Mucosa of stomach (tissue), 1 donor: Measurements from ENCODE around the gene SKP1.
"Not testable (repeated sequence)": the region's sequence is repeated elsewhere in the genome, so short reads cannot be mapped to it uniquely, and the experiment has no call there.

ENCODE experiments used
- H3K27me3 ChIP-seq: one replicate; pipeline ENCODE4 v1.7.0; 2013; ENCODE audit warnings: mild to moderate bottlenecking, low read length; ENCODE audit not compliant: control insufficient read depth, insufficient read depth
- H3K36me3 ChIP-seq: one replicate; pipeline ENCODE4 v1.7.0; 2013; ENCODE audit warnings: low read length; ENCODE audit not compliant: control insufficient read depth, insufficient read depth
- H3K4me1 ChIP-seq: one replicate; pipeline ENCODE4 v1.7.0; 2013; ENCODE audit warnings: mild to moderate bottlenecking, low read length; ENCODE audit not compliant: control insufficient read depth, insufficient read depth
- H3K4me3 ChIP-seq: one replicate; pipeline ENCODE4 v1.7.0; 2013; ENCODE audit warnings: low read length
- H3K9ac ChIP-seq: one replicate; pipeline ENCODE4 v1.7.0; 2013; ENCODE audit warnings: mild to moderate bottlenecking, low read length, moderate library complexity
- H3K9me3 ChIP-seq: one replicate; pipeline ENCODE4 v1.7.0; 2013; ENCODE audit warnings: mild to moderate bottlenecking, low read length, moderate library complexity; ENCODE audit not compliant: control insufficient read depth
- donor health status: Pancreatic carcinoma.

SKP1 gene

GRCh38 chr5:134176511-134177368, at the start of gene SKP1:
SKP1 (minus strand) TSS chr5:134176950; CDS start chr5:134174022, 2,928 bp downstream.
- Histone ChIP-seq H3K27me3 (no peaks in the 10 kb centered on the region), H3K4me3 (peak within 1 kb of the TSS; percentile 34), H3K4me1 (peaks cover 22% of the 10 kb centered on the region), H3K9me3 (no peaks in the 10 kb centered on the region), H3K9ac (peak within 1 kb of the TSS; percentile 98), H3K36me3 (no peaks in the 10 kb centered on the region)

- H3K27me3 ChIP-seq: no peaks in the 10 kb centered on the region
- no peaks in the 10 kb centered on the region for H3K9me3 ChIP-seq
- H3K9ac ChIP-seq: peak within 1 kb of the TSS; percentile 99
- H3K4me1 ChIP-seq: peaks cover 28% of the 10 kb centered on the region
- no peaks in the 10 kb centered on the region for H3K36me3 ChIP-seq
- peak within 1 kb of the TSS; percentile 94 for H3K4me3 ChIP-seq
These were observed 49.2 kb upstream of the SKP1 start, which contains the start of gene PPP2CA for GRCh38 chr5:134225780-134226440. PPP2CA (minus strand) TSS chr5:134226073; CDS start chr5:134225861, 212 bp downstream.

- H3K9ac ChIP-seq: peak overlapping the region; percentile 99
- no peaks in the 10 kb centered on the region for H3K9me3 ChIP-seq
- peak overlapping the region; percentile 94 for H3K4me3 ChIP-seq
- no peaks in the 10 kb centered on the region for H3K27me3 ChIP-seq
- no peaks in the 10 kb centered on the region for H3K36me3 ChIP-seq
- H3K4me1 ChIP-seq: peaks cover 28% of the 10 kb centered on the region
These were observed 48.4 kb upstream of the SKP1 start for GRCh38 chr5:134224888-134225779.

- H3K27me3 ChIP-seq: no peaks in the 10 kb centered on the region
- H3K4me3 ChIP-seq: peak overlapping the region; percentile 94
- H3K4me1 ChIP-seq: peaks cover 28% of the 10 kb centered on the region
- H3K9ac ChIP-seq: peak overlapping the region; percentile 3
- no peaks in the 10 kb centered on the region for H3K36me3 ChIP-seq
- H3K9me3 ChIP-seq: no peaks in the 10 kb centered on the region
These were observed 46.9 kb upstream of the SKP1 start for GRCh38 chr5:134223406-134224248.

GRCh38 chr5:134221690-134222089, 44.9 kb upstream of the SKP1 start:
- not testable (repeated sequence) for H3K4me3 ChIP-seq, H3K9ac ChIP-seq, H3K9me3 ChIP-seq, H3K36me3 ChIP-seq, H3K27me3 ChIP-seq
- peaks cover 16% of the 10 kb centered on the region for H3K4me1 ChIP-seq

GRCh38 chr5:134215757-134216156, 39.0 kb upstream of the SKP1 start:
- Histone ChIP-seq H3K27me3 (no peaks in the 10 kb centered on the region), H3K4me1 (peaks cover 4% of the 10 kb centered on the region), H3K4me3 (no peak overlapping the region), H3K36me3 (no peaks in the 10 kb centered on the region), H3K9ac (no peak overlapping the region), H3K9me3 (no peaks in the 10 kb centered on the region)

- not testable (repeated sequence) for H3K9me3 ChIP-seq, H3K27me3 ChIP-seq, H3K4me3 ChIP-seq, H3K36me3 ChIP-seq, H3K9ac ChIP-seq
- peaks cover 13% of the 10 kb centered on the region for H3K4me1 ChIP-seq
These were observed 34.7 kb upstream of the SKP1 start for GRCh38 chr5:134211263-134212031.

- no peaks in the 10 kb centered on the region for H3K36me3 ChIP-seq
- H3K27me3 ChIP-seq: no peaks in the 10 kb centered on the region
- H3K4me1 ChIP-seq: peaks cover 13% of the 10 kb centered on the region
- no peak overlapping the region for H3K9ac ChIP-seq
- no peaks in the 10 kb centered on the region for H3K9me3 ChIP-seq
- no peak overlapping the region for H3K4me3 ChIP-seq
These were observed 32.9 kb upstream of the SKP1 start for GRCh38 chr5:134209477-134210245.

- Histone ChIP-seq H3K4me1 (peaks cover 13% of the 10 kb centered on the region), H3K9me3 (no peaks in the 10 kb centered on the region), H3K27me3 (no peaks in the 10 kb centered on the region), H3K4me3 (no peak overlapping the region), H3K36me3 (no peaks in the 10 kb centered on the region), H3K9ac (no peak overlapping the region)
These were observed 30.9 kb upstream of the SKP1 start for GRCh38 chr5:134207696-134208095.

GRCh38 chr5:134206627-134207160, 29.9 kb upstream of the SKP1 start:
- no peaks in the 10 kb centered on the region for H3K9me3 ChIP-seq
- peaks cover 13% of the 10 kb centered on the region for H3K4me1 ChIP-seq
- H3K36me3 ChIP-seq: no peaks in the 10 kb centered on the region
- no peak overlapping the region for H3K4me3 ChIP-seq
- no peak overlapping the region for H3K9ac ChIP-seq
- H3K27me3 ChIP-seq: no peaks in the 10 kb centered on the region
